Osteoblast (primary cell): ENCODE data around the gene SNCG. TPM values are rescaled to one million over a fixed set of nuclear protein-coding genes. Genes with fewer than 3 reads are reported as not detected.
"Not testable (repeated sequence)": the region's sequence is repeated elsewhere in the genome, so short reads cannot be mapped to it uniquely, and the experiment has no call there.

Experiments used
- DNase-seq: peaks from one replicate; pipeline ENCODE4 v3.0.0; 2011; ENCODE audit warnings: low spot score, mixed read lengths; ENCODE audit not compliant: insufficient read length; ENCODE audit errors: missing footprints
- H2AFZ ChIP-seq: 2 replicates; pipeline ENCODE4 v1.6.0; 2011; ENCODE audit warnings: mild to moderate bottlenecking, low read length
- H3K27ac ChIP-seq: 2 replicates; pipeline ENCODE4 v1.5.1; 2011; ENCODE audit warnings: mild to moderate bottlenecking, low read depth, low read length, moderate library complexity
- H3K27me3 ChIP-seq: 2 replicates; pipeline ENCODE4 v1.6.0; 2012; ENCODE audit warnings: mild to moderate bottlenecking, control low read depth, inconsistent platforms, low read length, moderate library complexity; ENCODE audit not compliant: insufficient read depth
- H3K36me3 ChIP-seq: 2 replicates; pipeline ENCODE4 v1.5.1; 2011; ENCODE audit warnings: mild to moderate bottlenecking, low read length, control low read depth, moderate library complexity; ENCODE audit not compliant: insufficient read depth
- H3K4me1 ChIP-seq: 2 replicates; pipeline ENCODE4 v1.5.1; 2011; ENCODE audit warnings: mild to moderate bottlenecking, low read length, control low read depth, moderate library complexity; ENCODE audit not compliant: insufficient read depth
- H3K4me2 ChIP-seq: 2 replicates; pipeline ENCODE4 v1.6.0; 2011; ENCODE audit warnings: mild to moderate bottlenecking, low read length; ENCODE audit not compliant: insufficient read depth
- H3K4me3 ChIP-seq: fragments of 200-600 bp; sonication (generic); 3 replicates; pipeline ENCODE4 v1.5.1; 2012; ENCODE audit warnings: mild to moderate bottlenecking, low read length, inconsistent platforms; ENCODE audit not compliant: insufficient read depth
- H3K79me2 ChIP-seq: 2 replicates; pipeline ENCODE4 v1.6.0; 2012; ENCODE audit warnings: mild to moderate bottlenecking, low read length, control low read depth, inconsistent platforms; ENCODE audit not compliant: insufficient read depth
- H3K9me3 ChIP-seq: 2 replicates; pipeline ENCODE4 v1.5.1; 2011; ENCODE audit warnings: low read depth, low read length, control low read depth
- H4K20me1 ChIP-seq: 2 replicates; pipeline ENCODE4 v1.6.0; 2012; ENCODE audit warnings: mild to moderate bottlenecking, low read length, control low read depth; ENCODE audit not compliant: insufficient read depth
- CTCF ChIP-seq: IDR thresholded peaks from 2 replicates; pipeline ENCODE4 v1.5.1; 2011; ENCODE audit warnings: mild to moderate bottlenecking, low read depth, low read length, moderate library complexity; ENCODE audit errors: extremely low read depth
- total RNA-seq: library from RNA; depleted of rRNA; stranded (reverse); fragments of >200 nt; gene quantifications from 2 replicates; pipeline ENCODE4 v1.2.3, GENCODE V29; 2012

The SNCG gene
- total RNA-seq, 1 donor, result 0.36 TPM

- peaks cover 14% of the 10 kb centered on the region for H3K4me1 ChIP-seq
- peak; percentile 56 for DNase-seq
- no peaks in the 10 kb centered on the region for H3K9me3 ChIP-seq
- no peaks in the 10 kb centered on the region for H4K20me1 ChIP-seq
- H3K4me2 ChIP-seq, result peak overlapping the region; percentile 82
- H3K79me2 ChIP-seq, result no peaks in the 10 kb centered on the region
- H3K36me3 ChIP-seq, result no peaks in the 10 kb centered on the region
- peak overlapping the region; percentile 52 for H3K4me3 ChIP-seq
- H3K27ac ChIP-seq, result peak overlapping the region; percentile 17
- TF ChIP-seq CTCF, result no peak
- H3K27me3 ChIP-seq, result no peaks in the 10 kb centered on the region
- no peak overlapping the region for H2AFZ ChIP-seq
Observed at GRCh38 chr10:86936661-86937501, 21.5 kb upstream of the SNCG start.

- peak; percentile 8 for DNase-seq
- H3K4me2 ChIP-seq, result no peak overlapping the region
- no peak overlapping the region for H3K27ac ChIP-seq
Observed at GRCh38 chr10:86937502-86938154, 20.8 kb upstream of the SNCG start.

GRCh38 chr10:86938260-86938659, 20.1 kb upstream of the SNCG start:
- Histone ChIP-seq H3K4me3 (no peak overlapping the region), H3K36me3 (no peaks in the 10 kb centered on the region), H4K20me1 (no peaks in the 10 kb centered on the region), H3K27ac (no peak overlapping the region), H3K4me1 (peaks cover 7% of the 10 kb centered on the region), H3K9me3 (no peaks in the 10 kb centered on the region), H3K79me2 (no peaks in the 10 kb centered on the region), H3K4me2 (no peak overlapping the region), H3K27me3 (no peaks in the 10 kb centered on the region), H2AFZ (no peak overlapping the region)
- TF ChIP-seq CTCF, result no peak
- DNase-seq, result no peak

More at GRCh38 chr10:86937502-86938154, 20.8 kb upstream of the SNCG start:
- Histone ChIP-seq H3K27me3 (no peaks in the 10 kb centered on the region), H3K79me2 (no peaks in the 10 kb centered on the region), H2AFZ (no peak overlapping the region), H3K36me3 (no peaks in the 10 kb centered on the region), H3K4me3 (no peak overlapping the region), H3K4me1 (peaks cover 7% of the 10 kb centered on the region), H3K9me3 (no peaks in the 10 kb centered on the region), H4K20me1 (no peaks in the 10 kb centered on the region)
- no peak for TF ChIP-seq CTCF

- H3K9me3 ChIP-seq, H3K4me2 ChIP-seq, H3K36me3 ChIP-seq, H3K27ac ChIP-seq, H2AFZ ChIP-seq, H3K4me3 ChIP-seq, H3K4me1 ChIP-seq, H3K79me2 ChIP-seq, H4K20me1 ChIP-seq, H3K27me3 ChIP-seq: not testable (repeated sequence)
- peak; percentile 8 for DNase-seq
Observed at GRCh38 chr10:86940076-86940475, 18.3 kb upstream of the SNCG start.
